ENCODE measurements around the gene VAV2.

VAV2 gene

DNA sequence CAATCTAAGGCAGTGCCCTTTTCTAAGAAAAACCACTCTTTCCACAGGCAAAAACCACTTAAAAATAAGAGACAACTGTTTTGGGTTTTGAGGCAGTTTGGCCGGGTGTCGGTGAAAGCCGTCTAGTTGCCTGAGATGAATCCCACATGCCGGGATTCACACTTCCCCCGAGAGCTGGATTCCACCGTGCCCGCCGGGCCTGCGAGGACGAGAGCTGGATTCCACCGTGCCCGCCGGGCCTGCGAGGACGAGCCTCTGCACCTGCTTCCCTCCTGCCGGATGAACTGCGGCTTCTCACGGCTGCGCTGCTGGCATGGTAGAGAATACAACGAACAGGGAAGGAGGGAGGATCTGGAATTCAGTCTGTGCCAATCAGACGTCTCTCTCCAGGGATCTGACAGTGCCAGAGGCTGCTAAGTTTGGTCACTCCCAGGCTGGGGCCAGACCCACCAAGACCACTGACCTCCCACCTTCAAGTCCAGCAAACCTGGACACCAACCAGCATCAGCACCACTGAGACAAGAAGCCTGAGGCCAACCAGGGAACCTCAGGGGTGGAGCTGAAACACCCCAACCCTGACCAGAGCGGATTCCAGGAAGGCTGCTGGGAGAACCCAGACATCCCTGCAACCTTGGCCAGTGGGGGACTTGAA is 23.0 kb downstream of the VAV2 start:
- H3K9me3 ChIP-seq (ENCODE audit: low read length): no peaks in the 10 kb centered on the region
- no peaks in the 10 kb centered on the region for H3K36me3 ChIP-seq (ENCODE audit: insufficient read depth, low read length)
- H3K9ac ChIP-seq (ENCODE audit: low read length): no peak overlapping the region
- H3K27me3 ChIP-seq (ENCODE audit: control insufficient read depth in 1 of 2, insufficient read depth in 2 of 2, low read length in 2 of 2): no peaks in the 10 kb centered on the region
- H3K4me1 ChIP-seq (ENCODE audit: insufficient read depth, low read length): no peaks in the 10 kb centered on the region
- no peak overlapping the region for H3K4me3 ChIP-seq (ENCODE audit: low read depth in 1 of 2, low read length in 2 of 2)
- no peak overlapping the region for H3K27ac ChIP-seq (ENCODE audit: low read depth, low read length)

- H3K36me3 ChIP-seq (ENCODE audit: insufficient read depth, low read length): no peaks in the 10 kb centered on the region
- H3K4me1 ChIP-seq (ENCODE audit: insufficient read depth, low read length): no peaks in the 10 kb centered on the region
- H3K4me3 ChIP-seq (ENCODE audit: low read depth in 1 of 2, low read length in 2 of 2): no peak overlapping the region
- H3K27me3 ChIP-seq (ENCODE audit: control insufficient read depth in 1 of 2, insufficient read depth in 2 of 2, low read length in 2 of 2): no peaks in the 10 kb centered on the region
- H3K9me3 ChIP-seq (ENCODE audit: low read length): no peaks in the 10 kb centered on the region
- H3K27ac ChIP-seq (ENCODE audit: low read depth, low read length): no peak overlapping the region
- no peak overlapping the region for H3K9ac ChIP-seq (ENCODE audit: low read length)
These were observed 23.7 kb downstream of the VAV2 start for GRCh38 chr9:133968428-133968827.

DNA sequence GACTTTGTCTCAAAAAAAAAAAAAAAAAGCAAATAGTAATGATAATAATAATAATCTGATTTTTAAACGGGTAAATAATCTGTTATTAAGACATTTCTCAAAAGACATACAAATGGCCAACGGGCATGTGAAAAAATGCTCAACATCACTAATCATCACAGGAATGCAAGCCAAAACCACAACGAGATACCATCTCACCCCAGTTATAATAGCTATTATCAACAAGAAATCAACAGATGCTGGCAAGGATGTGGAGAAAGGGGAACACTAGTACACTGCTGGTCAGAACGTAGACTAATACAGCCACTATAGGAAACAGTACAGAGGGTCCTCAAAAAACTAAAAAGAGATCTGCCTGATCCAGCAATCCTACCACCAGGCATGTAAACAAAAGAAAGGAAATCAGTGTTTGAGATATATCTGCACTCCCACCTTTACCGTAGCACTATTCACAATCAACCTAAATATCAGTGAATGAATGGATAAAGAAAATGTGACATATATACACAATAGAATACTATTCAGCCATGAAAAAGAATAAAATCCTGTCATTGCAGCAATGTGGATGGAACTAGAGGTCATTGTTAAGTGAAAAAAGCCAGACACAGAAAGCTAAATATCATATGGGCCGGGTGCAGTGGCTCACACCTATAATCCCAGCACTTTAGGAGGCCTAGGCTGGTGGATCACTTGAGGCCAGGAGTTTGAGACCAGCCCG is 24.9 kb downstream of the VAV2 start:
- H3K36me3 ChIP-seq (ENCODE audit: insufficient read depth, low read length): no peaks in the 10 kb centered on the region
- no peak overlapping the region for H3K4me3 ChIP-seq (ENCODE audit: low read depth in 1 of 2, low read length in 2 of 2)
- H3K9me3 ChIP-seq (ENCODE audit: low read length): no peaks in the 10 kb centered on the region
- H3K27me3 ChIP-seq (ENCODE audit: control insufficient read depth in 1 of 2, insufficient read depth in 2 of 2, low read length in 2 of 2): no peaks in the 10 kb centered on the region
- H3K9ac ChIP-seq (ENCODE audit: low read length): no peak overlapping the region
- no peak overlapping the region for H3K27ac ChIP-seq (ENCODE audit: low read depth, low read length)
- no peaks in the 10 kb centered on the region for H3K4me1 ChIP-seq (ENCODE audit: insufficient read depth, low read length)

GRCh38 chr9:133964463-133964862 is 27.7 kb downstream of the VAV2 start:
- no peak overlapping the region for H3K4me3 ChIP-seq (ENCODE audit: low read depth in 1 of 2, low read length in 2 of 2)

GRCh38 chr9:133963166-133963565 is 29.0 kb downstream of the VAV2 start:
- no peak overlapping the region for H3K4me3 ChIP-seq (ENCODE audit: low read depth in 1 of 2, low read length in 2 of 2)
- no peaks in the 10 kb centered on the region for H3K9me3 ChIP-seq (ENCODE audit: low read length)
- no peak overlapping the region for H3K27ac ChIP-seq (ENCODE audit: low read depth, low read length)
- no peaks in the 10 kb centered on the region for H3K27me3 ChIP-seq (ENCODE audit: control insufficient read depth in 1 of 2, insufficient read depth in 2 of 2, low read length in 2 of 2)
- no peak overlapping the region for H3K9ac ChIP-seq (ENCODE audit: low read length)
- no peaks in the 10 kb centered on the region for H3K36me3 ChIP-seq (ENCODE audit: insufficient read depth, low read length)
- no peaks in the 10 kb centered on the region for H3K4me1 ChIP-seq (ENCODE audit: insufficient read depth, low read length)

More at GRCh38 chr9:133964463-133964862, 27.7 kb downstream of the VAV2 start:
- Histone ChIP-seq H3K4me1 (ENCODE audit: insufficient read depth, low read length) (no peaks in the 10 kb centered on the region), H3K9me3 (ENCODE audit: low read length) (no peaks in the 10 kb centered on the region), H3K27me3 (ENCODE audit: control insufficient read depth in 1 of 2, insufficient read depth in 2 of 2, low read length in 2 of 2) (no peaks in the 10 kb centered on the region), H3K27ac (ENCODE audit: low read depth, low read length) (no peak overlapping the region), H3K36me3 (ENCODE audit: insufficient read depth, low read length) (no peaks in the 10 kb centered on the region), H3K9ac (ENCODE audit: low read length) (no peak overlapping the region)

DNA sequence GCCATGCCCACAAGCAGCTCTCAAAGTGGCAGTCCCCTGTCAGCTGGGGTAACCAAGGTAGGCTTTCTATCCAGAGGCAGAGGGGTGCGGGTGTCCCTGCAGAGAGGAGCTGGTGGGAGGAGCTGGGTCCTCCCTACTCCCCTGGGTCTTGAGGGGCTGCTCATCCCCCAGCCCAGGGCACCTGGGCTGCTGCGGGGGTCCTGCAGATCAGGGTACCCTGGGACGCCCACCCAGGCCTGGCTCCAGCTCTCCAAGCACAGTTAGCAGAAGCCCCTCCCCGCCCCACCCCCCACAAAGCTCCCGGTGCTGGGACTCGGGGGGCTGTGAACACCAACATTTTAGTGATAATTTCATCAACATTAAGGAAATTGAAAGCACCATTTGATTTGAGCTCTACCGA is 29.8 kb downstream of the VAV2 start:
- no peak overlapping the region for H3K9ac ChIP-seq (ENCODE audit: low read length)
- H3K36me3 ChIP-seq (ENCODE audit: insufficient read depth, low read length): no peaks in the 10 kb centered on the region
- H3K4me1 ChIP-seq (ENCODE audit: insufficient read depth, low read length): no peaks in the 10 kb centered on the region
- H3K9me3 ChIP-seq (ENCODE audit: low read length): no peaks in the 10 kb centered on the region
- no peak overlapping the region for H3K4me3 ChIP-seq (ENCODE audit: low read depth in 1 of 2, low read length in 2 of 2)
- H3K27me3 ChIP-seq (ENCODE audit: control insufficient read depth in 1 of 2, insufficient read depth in 2 of 2, low read length in 2 of 2): no peaks in the 10 kb centered on the region
- H3K27ac ChIP-seq (ENCODE audit: low read depth, low read length): no peak overlapping the region

DNA sequence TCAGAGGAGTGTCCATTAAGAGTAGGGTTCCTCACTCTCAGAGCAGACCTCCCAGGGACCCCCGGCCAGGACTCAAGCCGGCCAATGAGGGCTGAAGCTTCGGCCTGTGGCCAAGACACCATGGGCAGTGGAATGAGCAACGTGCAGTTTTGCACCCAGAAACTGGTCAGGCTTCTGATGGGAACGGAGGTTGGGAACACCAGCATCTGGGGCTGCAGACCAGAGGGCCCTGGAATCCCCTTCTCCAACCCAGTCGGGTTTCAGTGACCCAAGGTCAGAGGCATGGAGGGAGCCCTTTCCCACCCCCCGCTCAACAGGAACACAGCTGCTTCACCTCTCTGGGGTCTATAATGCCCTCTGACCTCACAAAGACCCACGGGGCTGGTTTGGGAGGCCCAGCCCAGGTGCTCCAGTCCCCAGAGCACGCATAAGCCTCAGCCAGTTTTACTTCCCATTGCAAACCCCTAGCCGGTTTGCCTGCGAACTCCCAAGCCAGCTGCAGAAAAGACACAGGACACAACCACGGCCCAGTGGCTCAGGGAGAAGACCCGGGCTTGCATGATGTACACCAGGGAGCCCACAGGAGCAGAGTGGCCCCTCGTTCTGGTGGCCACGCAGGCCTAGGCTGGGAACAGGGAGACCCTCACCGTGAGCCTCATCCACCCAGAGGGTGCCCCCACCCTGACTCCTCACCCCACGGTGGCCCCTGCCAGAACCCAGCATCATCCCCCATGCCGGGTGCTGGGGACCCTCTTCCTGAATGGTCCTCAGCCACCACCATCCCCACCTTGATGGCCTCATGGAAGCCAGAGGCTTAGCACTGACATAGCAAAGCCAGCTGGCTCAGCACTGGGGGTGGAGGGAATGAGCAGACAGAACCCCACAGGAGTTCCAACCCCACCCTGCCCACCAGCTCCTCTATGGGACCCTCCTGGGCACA is 30.6 kb downstream of the VAV2 start:
- Histone ChIP-seq H3K36me3 (ENCODE audit: insufficient read depth, low read length) (no peaks in the 10 kb centered on the region), H3K4me1 (ENCODE audit: insufficient read depth, low read length) (peaks cover 3% of the 10 kb centered on the region), H3K27ac (ENCODE audit: low read depth, low read length) (no peak overlapping the region)

DNA sequence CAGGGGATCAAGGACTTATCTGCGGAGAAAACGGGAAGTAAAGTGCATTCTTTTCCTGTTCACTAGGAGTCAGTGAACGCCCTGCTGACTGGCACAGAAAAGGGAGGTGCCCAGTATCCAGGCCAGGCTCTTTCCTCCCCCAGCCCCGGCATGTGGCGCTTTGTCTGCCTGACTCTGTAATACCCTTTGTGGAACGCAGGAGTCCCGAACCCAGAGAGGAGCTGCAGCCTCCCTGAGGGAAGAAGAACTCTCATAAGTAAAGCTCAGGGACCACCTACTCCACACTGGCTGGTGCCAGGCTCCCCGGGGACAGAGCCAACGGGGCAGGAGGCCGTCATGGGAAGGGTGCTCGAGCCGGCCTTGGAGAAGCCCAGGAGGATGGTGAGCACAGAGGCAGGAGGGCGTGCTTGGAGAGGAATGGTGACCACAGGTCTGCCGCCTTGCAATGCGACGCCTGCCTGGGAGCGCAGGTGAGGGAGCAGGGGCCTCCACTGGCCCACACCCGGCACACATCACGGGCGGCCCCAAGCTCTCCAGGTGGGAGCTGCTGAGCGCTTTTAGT is 31.5 kb downstream of the VAV2 start:
- Histone ChIP-seq H3K4me1 (ENCODE audit: insufficient read depth, low read length) (peaks cover 9% of the 10 kb centered on the region), H3K9ac (ENCODE audit: low read length) (no peak overlapping the region), H3K27me3 (ENCODE audit: control insufficient read depth in 1 of 2, insufficient read depth in 2 of 2, low read length in 2 of 2) (no peaks in the 10 kb centered on the region), H3K9me3 (ENCODE audit: low read length) (no peaks in the 10 kb centered on the region), H3K36me3 (ENCODE audit: insufficient read depth, low read length) (no peaks in the 10 kb centered on the region), H3K27ac (ENCODE audit: low read depth, low read length) (no peak overlapping the region), H3K4me3 (ENCODE audit: low read depth in 1 of 2, low read length in 2 of 2) (no peak overlapping the region)

More for the DNA sequence above, 30.6 kb downstream of the VAV2 start:
- H3K9ac ChIP-seq (ENCODE audit: low read length): no peak overlapping the region
- no peaks in the 10 kb centered on the region for H3K27me3 ChIP-seq (ENCODE audit: control insufficient read depth in 1 of 2, insufficient read depth in 2 of 2, low read length in 2 of 2)
- no peaks in the 10 kb centered on the region for H3K9me3 ChIP-seq (ENCODE audit: low read length)
- no peak overlapping the region for H3K4me3 ChIP-seq (ENCODE audit: low read depth in 1 of 2, low read length in 2 of 2)

- Histone ChIP-seq H3K27ac (ENCODE audit: low read depth, low read length) (no peak overlapping the region), H3K4me3 (ENCODE audit: low read depth in 1 of 2, low read length in 2 of 2) (no peak overlapping the region), H3K36me3 (ENCODE audit: insufficient read depth, low read length) (no peaks in the 10 kb centered on the region), H3K9ac (ENCODE audit: low read length) (no peak overlapping the region), H3K4me1 (ENCODE audit: insufficient read depth, low read length) (peaks cover 9% of the 10 kb centered on the region), H3K9me3 (ENCODE audit: low read length) (no peaks in the 10 kb centered on the region), H3K27me3 (ENCODE audit: control insufficient read depth in 1 of 2, insufficient read depth in 2 of 2, low read length in 2 of 2) (no peaks in the 10 kb centered on the region)
These were observed 32.1 kb downstream of the VAV2 start for GRCh38 chr9:133959966-133960567.

- Histone ChIP-seq H3K36me3 (ENCODE audit: insufficient read depth, low read length) (no peaks in the 10 kb centered on the region), H3K9ac (ENCODE audit: low read length) (no peak overlapping the region), H3K27me3 (ENCODE audit: control insufficient read depth in 1 of 2, insufficient read depth in 2 of 2, low read length in 2 of 2) (no peaks in the 10 kb centered on the region), H3K27ac (ENCODE audit: low read depth, low read length) (no peak overlapping the region), H3K9me3 (ENCODE audit: low read length) (no peaks in the 10 kb centered on the region), H3K4me3 (ENCODE audit: low read depth in 1 of 2, low read length in 2 of 2) (no peak overlapping the region), H3K4me1 (ENCODE audit: insufficient read depth, low read length) (peaks cover 9% of the 10 kb centered on the region)
These were observed 33.0 kb downstream of the VAV2 start for GRCh38 chr9:133959171-133959570.

DNA sequence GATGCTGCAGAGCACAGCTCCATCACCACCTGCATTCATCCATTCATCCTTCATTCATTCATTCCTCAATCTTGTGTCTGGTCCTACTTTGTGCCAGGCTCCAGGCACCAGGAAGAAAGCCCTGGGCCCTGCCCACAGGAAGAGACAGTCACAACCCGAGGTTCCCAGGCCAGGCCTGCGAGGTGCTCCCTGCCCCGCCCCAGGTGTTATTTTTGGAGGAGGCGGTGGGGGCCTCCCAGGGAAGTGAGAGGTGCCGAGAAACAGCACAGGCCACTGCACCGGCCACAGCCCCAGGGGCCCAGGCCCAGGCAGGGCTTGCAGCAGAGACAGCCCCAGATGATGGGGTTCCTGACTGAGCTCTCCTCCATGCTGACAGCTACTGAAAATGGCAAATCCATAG is 33.4 kb downstream of the VAV2 start:
- Histone ChIP-seq H3K9me3 (ENCODE audit: low read length) (no peaks in the 10 kb centered on the region), H3K9ac (ENCODE audit: low read length) (no peak overlapping the region), H3K36me3 (ENCODE audit: insufficient read depth, low read length) (no peaks in the 10 kb centered on the region), H3K4me3 (ENCODE audit: low read depth in 1 of 2, low read length in 2 of 2) (no peak overlapping the region), H3K4me1 (ENCODE audit: insufficient read depth, low read length) (peaks cover 9% of the 10 kb centered on the region), H3K27ac (ENCODE audit: low read depth, low read length) (no peak overlapping the region), H3K27me3 (ENCODE audit: control insufficient read depth in 1 of 2, insufficient read depth in 2 of 2, low read length in 2 of 2) (no peaks in the 10 kb centered on the region)

Data from muscle layer of colon (tissue), 2 donors.